ENCODE results near the gene MEGF11. TPM values are rescaled to one million over a fixed set of nuclear protein-coding genes. Genes with fewer than 3 reads are reported as not detected.

Gene MEGF11
- total RNA-seq, 1 donor: under 0.01 TPM

- no peak overlapping the region for H3K4me3 ChIP-seq (ENCODE audit: low read depth, low read length)
- DNase-seq (ENCODE audit: low read depth): no peak
- TF ChIP-seq CTCF (IDR thresholded peaks at IDR 0.05; ENCODE audit: insufficient read depth, low read depth, low read length): no peak
Measured at GRCh38 chr15:66288093-66288492, 34.5 kb upstream of the MEGF11 start.

GRCh38 chr15:66287461-66288057, 34.0 kb upstream of the MEGF11 start:
- peak; percentile 58 for TF ChIP-seq CTCF (IDR thresholded peaks at IDR 0.05; ENCODE audit: insufficient read depth, low read depth, low read length)
- no peak overlapping the region for H3K4me3 ChIP-seq (ENCODE audit: low read depth, low read length)
- peak; percentile 43 for DNase-seq (ENCODE audit: low read depth)

- TF ChIP-seq CTCF (IDR thresholded peaks at IDR 0.05; ENCODE audit: insufficient read depth, low read depth, low read length): no peak
- peak; percentile 26 for DNase-seq (ENCODE audit: low read depth)
Measured at GRCh38 chr15:66285533-66286280, 32.2 kb upstream of the MEGF11 start.

GRCh38 chr15:66284271-66284670, 30.7 kb upstream of the MEGF11 start:
- no peak overlapping the region for H3K4me3 ChIP-seq (ENCODE audit: low read depth, low read length)
- no peak for TF ChIP-seq CTCF (IDR thresholded peaks at IDR 0.05; ENCODE audit: insufficient read depth, low read depth, low read length)
- no peak for DNase-seq (ENCODE audit: low read depth)

More at GRCh38 chr15:66285533-66286280, 32.2 kb upstream of the MEGF11 start:
- no peak overlapping the region for H3K4me3 ChIP-seq (ENCODE audit: low read depth, low read length)

- H3K4me3 ChIP-seq (ENCODE audit: low read depth, low read length): no peak overlapping the region
- no peak for DNase-seq (ENCODE audit: low read depth)
- no peak for TF ChIP-seq CTCF (IDR thresholded peaks at IDR 0.05; ENCODE audit: insufficient read depth, low read depth, low read length)
Measured at GRCh38 chr15:66278671-66279070, 25.1 kb upstream of the MEGF11 start.

- no peak for DNase-seq (ENCODE audit: low read depth)
- no peak for TF ChIP-seq CTCF (IDR thresholded peaks at IDR 0.05; ENCODE audit: insufficient read depth, low read depth, low read length)
- H3K4me3 ChIP-seq (ENCODE audit: low read depth, low read length): no peak overlapping the region
Measured at GRCh38 chr15:66278056-66278455, 24.5 kb upstream of the MEGF11 start.

All from fibroblast of villous mesenchyme (primary cell).